ENCODE data around the gene TNC.

Gene TNC

DNA sequence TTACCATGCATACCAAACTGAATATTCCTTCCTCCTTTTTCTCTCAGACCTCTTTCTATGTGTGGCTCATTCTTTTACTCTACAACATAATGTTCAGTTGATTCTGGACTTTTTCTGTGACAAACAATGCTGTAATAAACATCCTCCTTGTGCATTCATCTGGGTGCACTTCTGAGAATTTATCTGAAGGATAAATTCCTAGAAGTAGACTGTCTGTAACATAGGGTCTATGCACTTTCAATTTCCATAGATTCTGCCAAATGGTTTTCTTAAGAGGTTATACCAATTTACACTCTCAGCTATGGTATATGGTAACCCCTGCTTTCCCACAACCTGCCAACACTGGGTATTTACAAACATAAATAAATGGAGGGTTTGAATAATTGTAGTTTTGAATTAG, 24.1 kb upstream of the TNC start:
- Histone ChIP-seq H3K4me3 (ENCODE audit: low read depth, low read length) (no peak overlapping the region), H4K8ac (ENCODE audit: low read depth, low read length) (no peak overlapping the region), H2AK5ac (ENCODE audit: low read length) (no peak overlapping the region), H3K9ac (ENCODE audit: low read length) (no peak overlapping the region), H3K14ac (ENCODE audit: low read length) (no peak overlapping the region), H2BK120ac (ENCODE audit: insufficient read depth, low read length, poor library complexity) (no peak overlapping the region), H3K79me2 (ENCODE audit: control insufficient read depth, insufficient read depth, low read length, poor library complexity) (no peaks in the 10 kb centered on the region), H3K4me2 (ENCODE audit: low read length) (no peak overlapping the region), H2AFZ (ENCODE audit: insufficient read depth, low read length, poor library complexity) (no peak overlapping the region), H3K4ac (ENCODE audit: low read depth, low read length) (no peak overlapping the region), H3K27ac (ENCODE audit: low read depth, low read length) (no peak overlapping the region), H2BK5ac (ENCODE audit: low read depth, low read length, poor library complexity) (no peak overlapping the region), H3K4me1 (ENCODE audit: control insufficient read depth in 1 of 2, insufficient read depth in 2 of 2, low read length in 2 of 2) (peaks cover 0 to 4% of the 10 kb centered on the region in 2 experiments), H2BK12ac (ENCODE audit: low read length) (no peak overlapping the region), H3K36me3 (ENCODE audit: control insufficient read depth in 1 of 2, insufficient read depth in 2 of 2, low read length in 2 of 2) (no peaks in the 10 kb centered on the region), H4K12ac (ENCODE audit: low read depth, low read length) (no peak overlapping the region), H3K18ac (ENCODE audit: low read length) (no peak overlapping the region), H3K27me3 (ENCODE audit: insufficient read depth, low read length) (no peaks in the 10 kb centered on the region), H4K91ac (ENCODE audit: low read depth, low read length) (no peak overlapping the region), H3K9me3 (ENCODE audit: insufficient read depth, low read depth, low read length) (no peaks in the 10 kb centered on the region), H3K79me1 (ENCODE audit: low read length) (peaks cover 5% of the 10 kb centered on the region), H3K23ac (ENCODE audit: low read length) (no peak overlapping the region)
- DNase-seq = no peak

DNA sequence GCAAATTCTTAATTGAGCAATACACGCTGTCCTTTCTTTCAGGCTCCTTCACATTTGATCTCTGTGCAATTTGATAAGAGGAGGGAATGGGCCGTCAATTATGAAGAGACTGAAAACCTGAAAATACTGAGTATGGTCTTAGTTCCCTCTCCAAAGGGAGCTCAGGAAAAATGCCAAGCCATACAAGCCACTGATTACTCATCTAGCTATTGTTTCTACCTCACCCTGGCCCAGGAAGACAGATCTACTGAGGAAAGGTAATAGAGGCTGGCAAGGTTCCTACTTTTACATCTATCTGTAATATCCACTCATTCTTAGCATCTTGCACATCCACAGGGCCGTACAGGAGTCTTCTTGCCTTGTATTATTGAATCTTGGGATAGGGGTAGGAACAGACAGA, 23.7 kb upstream of the TNC start:
- no peak overlapping the region for H4K12ac ChIP-seq (ENCODE audit: low read depth, low read length)
- no peak overlapping the region for H4K91ac ChIP-seq (ENCODE audit: low read depth, low read length)
- no peak overlapping the region for H3K18ac ChIP-seq (ENCODE audit: low read length)
- no peaks in the 10 kb centered on the region for H3K79me2 ChIP-seq (ENCODE audit: control insufficient read depth, insufficient read depth, low read length, poor library complexity)
- H3K4ac ChIP-seq (ENCODE audit: low read depth, low read length) = no peak overlapping the region
- no peak overlapping the region for H3K9ac ChIP-seq (ENCODE audit: low read length)
- H2AFZ ChIP-seq (ENCODE audit: insufficient read depth, low read length, poor library complexity) = no peak overlapping the region
- no peaks in the 10 kb centered on the region for H3K36me3 ChIP-seq (ENCODE audit: control insufficient read depth in 1 of 2, insufficient read depth in 2 of 2, low read length in 2 of 2)
- no peak overlapping the region for H4K8ac ChIP-seq (ENCODE audit: low read depth, low read length)
- H3K79me1 ChIP-seq (ENCODE audit: low read length) = peaks cover 4% of the 10 kb centered on the region
- no CpG with 5 or more reads among the region's 3 CpGs for WGBS (ENCODE audit: extremely low coverage, insufficient coverage, insufficient read length)
- H3K27me3 ChIP-seq (ENCODE audit: insufficient read depth, low read length) = no peaks in the 10 kb centered on the region
- no peak overlapping the region for H3K23ac ChIP-seq (ENCODE audit: low read length)
- no peak overlapping the region for H2BK5ac ChIP-seq (ENCODE audit: low read depth, low read length, poor library complexity)
- no peak overlapping the region for H2BK120ac ChIP-seq (ENCODE audit: insufficient read depth, low read length, poor library complexity)
- H3K9me3 ChIP-seq (ENCODE audit: insufficient read depth, low read depth, low read length) = no peaks in the 10 kb centered on the region
- no peak overlapping the region for H3K14ac ChIP-seq (ENCODE audit: low read length)
- no peak overlapping the region for H3K4me3 ChIP-seq (ENCODE audit: low read depth, low read length)
- no peak overlapping the region for H3K4me2 ChIP-seq (ENCODE audit: low read length)
- no peak overlapping the region for H3K27ac ChIP-seq (ENCODE audit: low read depth, low read length)
- H3K4me1 ChIP-seq (ENCODE audit: control insufficient read depth in 1 of 2, insufficient read depth in 2 of 2, low read length in 2 of 2) = peaks cover 0 to 2% of the 10 kb centered on the region in 2 experiments
- H2AK5ac ChIP-seq (ENCODE audit: low read length) = no peak overlapping the region
- DNase-seq = no peak
- H2BK12ac ChIP-seq (ENCODE audit: low read length) = no peak overlapping the region

DNA sequence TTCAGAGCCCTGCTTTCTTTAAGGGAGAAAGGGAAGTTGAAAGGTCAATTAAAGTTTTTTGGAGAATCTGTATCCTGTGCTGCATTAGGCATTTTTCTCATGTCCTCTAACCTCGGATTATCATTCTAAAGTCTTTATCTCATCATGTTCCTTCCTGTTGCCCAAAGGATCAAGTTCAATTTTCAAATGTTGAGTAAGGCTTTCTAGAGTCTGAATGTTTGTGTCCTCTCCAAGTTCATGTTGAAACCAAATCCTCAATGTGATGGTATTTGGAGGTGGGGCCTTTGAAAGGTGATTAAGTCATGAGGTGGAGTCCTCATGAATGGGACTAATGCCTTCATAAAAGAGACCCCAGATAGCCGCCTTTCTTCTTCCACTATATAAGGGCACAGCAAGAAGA, 20.2 kb upstream of the TNC start:
- Histone ChIP-seq H3K9ac (ENCODE audit: low read length) (no peak overlapping the region), H2BK120ac (ENCODE audit: insufficient read depth, low read length, poor library complexity) (no peak overlapping the region), H2BK5ac (ENCODE audit: low read depth, low read length, poor library complexity) (no peak overlapping the region), H3K23ac (ENCODE audit: low read length) (no peak overlapping the region), H4K12ac (ENCODE audit: low read depth, low read length) (no peak overlapping the region), H3K14ac (ENCODE audit: low read length) (no peak overlapping the region), H3K27ac (ENCODE audit: low read depth, low read length) (no peak overlapping the region), H2AFZ (ENCODE audit: insufficient read depth, low read length, poor library complexity) (no peak overlapping the region), H3K79me2 (ENCODE audit: control insufficient read depth, insufficient read depth, low read length, poor library complexity) (no peaks in the 10 kb centered on the region), H4K8ac (ENCODE audit: low read depth, low read length) (no peak overlapping the region), H2BK12ac (ENCODE audit: low read length) (no peak overlapping the region), H3K79me1 (ENCODE audit: low read length) (no peaks in the 10 kb centered on the region), H2AK5ac (ENCODE audit: low read length) (no peak overlapping the region), H3K4ac (ENCODE audit: low read depth, low read length) (no peak overlapping the region), H3K4me2 (ENCODE audit: low read length) (no peak overlapping the region), H3K36me3 (ENCODE audit: control insufficient read depth in 1 of 2, insufficient read depth in 2 of 2, low read length in 2 of 2) (no peaks in the 10 kb centered on the region), H3K4me3 (ENCODE audit: low read depth, low read length) (no peak overlapping the region), H3K18ac (ENCODE audit: low read length) (no peak overlapping the region), H3K4me1 (ENCODE audit: control insufficient read depth in 1 of 2, insufficient read depth in 2 of 2, low read length in 2 of 2) (peaks cover 0 to 3% of the 10 kb centered on the region in 2 experiments), H3K9me3 (ENCODE audit: insufficient read depth, low read depth, low read length) (no peaks in the 10 kb centered on the region), H3K27me3 (ENCODE audit: insufficient read depth, low read length) (no peaks in the 10 kb centered on the region), H4K91ac (ENCODE audit: low read depth, low read length) (no peak overlapping the region)
- no CpG with 5 or more reads among the region's 2 CpGs for WGBS (ENCODE audit: extremely low coverage, insufficient coverage, insufficient read length)
- DNase-seq = no peak

DNA sequence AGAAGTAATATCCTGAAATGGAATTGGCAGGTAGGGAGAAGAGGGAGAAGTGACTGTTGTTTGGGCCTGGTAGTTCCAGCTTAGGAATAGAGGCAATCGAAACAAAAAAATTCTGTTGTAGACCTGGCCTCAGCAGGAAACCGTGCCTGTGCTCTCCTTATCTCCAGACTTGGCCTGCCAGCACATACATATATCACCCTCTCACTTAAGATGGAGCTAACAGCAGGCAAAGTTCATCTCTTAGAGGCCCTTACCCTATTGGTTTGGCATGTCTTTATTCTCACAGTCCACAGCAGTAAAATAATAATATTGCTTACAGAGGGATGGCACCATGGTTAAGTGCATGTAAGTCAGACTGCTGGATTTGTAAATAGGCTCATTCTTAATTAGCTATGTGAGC, 19.6 kb upstream of the TNC start:
- WGBS (ENCODE audit: extremely low coverage, insufficient coverage, insufficient read length) = no CpG with 5 or more reads among the region's 2 CpGs

More for the DNA sequence above, 19.6 kb upstream of the TNC start:
- Histone ChIP-seq H3K23ac (ENCODE audit: low read length) (no peak overlapping the region), H4K8ac (ENCODE audit: low read depth, low read length) (no peak overlapping the region), H2BK5ac (ENCODE audit: low read depth, low read length, poor library complexity) (no peak overlapping the region), H3K79me2 (ENCODE audit: control insufficient read depth, insufficient read depth, low read length, poor library complexity) (no peaks in the 10 kb centered on the region), H3K79me1 (ENCODE audit: low read length) (no peaks in the 10 kb centered on the region), H3K4me2 (ENCODE audit: low read length) (no peak overlapping the region), H2BK12ac (ENCODE audit: low read length) (no peak overlapping the region), H3K36me3 (ENCODE audit: control insufficient read depth in 1 of 2, insufficient read depth in 2 of 2, low read length in 2 of 2) (no peaks in the 10 kb centered on the region), H3K18ac (ENCODE audit: low read length) (no peak overlapping the region), H3K4me3 (ENCODE audit: low read depth, low read length) (no peak overlapping the region), H3K4ac (ENCODE audit: low read depth, low read length) (no peak overlapping the region), H4K91ac (ENCODE audit: low read depth, low read length) (no peak overlapping the region), H2AK5ac (ENCODE audit: low read length) (no peak overlapping the region), H3K9ac (ENCODE audit: low read length) (no peak overlapping the region), H3K14ac (ENCODE audit: low read length) (no peak overlapping the region), H3K9me3 (ENCODE audit: insufficient read depth, low read depth, low read length) (no peaks in the 10 kb centered on the region), H3K27ac (ENCODE audit: low read depth, low read length) (no peak overlapping the region), H2BK120ac (ENCODE audit: insufficient read depth, low read length, poor library complexity) (no peak overlapping the region), H3K27me3 (ENCODE audit: insufficient read depth, low read length) (no peaks in the 10 kb centered on the region), H4K12ac (ENCODE audit: low read depth, low read length) (no peak overlapping the region), H3K4me1 (ENCODE audit: control insufficient read depth in 1 of 2, insufficient read depth in 2 of 2, low read length in 2 of 2) (peaks cover 0 to 3% of the 10 kb centered on the region in 2 experiments), H2AFZ (ENCODE audit: insufficient read depth, low read length, poor library complexity) (no peak overlapping the region)
- DNase-seq = no peak

All from trophoblast cell (in vitro differentiated cells and primary cell).